AG04450 (cell line): ENCODE data around the gene ENDOG. TPM values are rescaled to one million over a fixed set of nuclear protein-coding genes. Genes with fewer than 3 reads are reported as not detected.

ENCODE experiments used
- CTCF ChIA-PET: fragments of 300-600, 350-600 bp; formaldehyde crosslinking; extraction: SDS; loops from one replicate; lab custom pipeline; 2022; ENCODE audit warnings: antibody characterized with exemption, inconsistent platforms; lab: Charles Lee
- POLR2A ChIA-PET: fragments of 350-600 bp; formaldehyde crosslinking; extraction: SDS; loops from one replicate; lab custom pipeline; 2021; ENCODE audit warnings: antibody characterized with exemption, inconsistent platforms; lab: Yijun Ruan, JAX
- DNase-seq: peaks from one replicate; pipeline ENCODE4 v3.0.0-alpha.2; 2011; ENCODE audit warnings: low read depth, low spot score
- H3K27ac ChIP-seq: one replicate; pipeline ENCODE4 v1.5.1; 2012; ENCODE audit warnings: low read depth, low read length, control low read depth
- H3K27me3 ChIP-seq: one replicate; pipeline ENCODE4 v1.6.0; 2012; ENCODE audit warnings: low read length; ENCODE audit not compliant: control insufficient read depth, insufficient read depth
- H3K4me3 ChIP-seq: 2 replicates; pipeline ENCODE4 v1.5.1; 2011; ENCODE audit warnings: mild to moderate bottlenecking, low read depth, low read length, control low read depth
- H3K9me3 ChIP-seq: 2 replicates; pipeline ENCODE4 v1.5.1; 2012; ENCODE audit warnings: low read length; ENCODE audit not compliant: control insufficient read depth, insufficient read depth
- polyA plus RNA-seq: library from polyadenylated mRNA; depleted of rRNA; stranded (reverse); fragments of >200 nt; gene quantifications from 2 replicates; pipeline ENCODE4 v1.2.3, GENCODE V29; 2011
- TF ChIP-seq, protein P1 (sequence below): IDR thresholded peaks from 2 replicates; pipeline ENCODE4 v1.5.1; 2011; ENCODE audit warnings: low read depth, low read length, control low read depth, inconsistent platforms

The ENDOG gene
- polyA plus RNA-seq, 1 experiment, result 6.3 TPM

DNA sequence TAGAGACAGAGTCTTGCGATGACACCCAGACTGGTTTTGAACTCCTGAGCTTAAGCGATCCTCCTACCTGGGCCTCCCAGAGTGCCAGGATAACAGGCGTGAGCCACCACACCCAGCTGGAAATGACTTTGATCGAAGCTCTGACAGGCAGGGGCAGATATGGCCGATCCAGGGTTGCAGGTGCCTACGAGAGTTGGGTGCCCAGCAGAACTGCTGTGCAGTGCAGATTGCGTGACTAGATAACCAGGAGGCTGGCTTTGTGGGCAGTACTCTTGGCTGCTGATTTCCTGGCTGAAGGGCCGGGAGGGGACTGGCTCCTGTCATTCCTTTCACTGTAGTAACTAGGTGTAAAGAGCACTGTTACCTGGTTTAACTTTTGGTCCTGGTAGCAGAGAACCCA lies 19.4 kb upstream of the ENDOG start:
- POLR2A ChIA-PET, result no interaction called here
- Histone ChIP-seq H3K27me3 (no peaks in the 10 kb centered on the region), H3K9me3 (no peaks in the 10 kb centered on the region), H3K4me3 (no peak overlapping the region), H3K27ac (no peak overlapping the region)
- CTCF ChIA-PET, result no interaction called here
- TF ChIP-seq, protein P1, sequence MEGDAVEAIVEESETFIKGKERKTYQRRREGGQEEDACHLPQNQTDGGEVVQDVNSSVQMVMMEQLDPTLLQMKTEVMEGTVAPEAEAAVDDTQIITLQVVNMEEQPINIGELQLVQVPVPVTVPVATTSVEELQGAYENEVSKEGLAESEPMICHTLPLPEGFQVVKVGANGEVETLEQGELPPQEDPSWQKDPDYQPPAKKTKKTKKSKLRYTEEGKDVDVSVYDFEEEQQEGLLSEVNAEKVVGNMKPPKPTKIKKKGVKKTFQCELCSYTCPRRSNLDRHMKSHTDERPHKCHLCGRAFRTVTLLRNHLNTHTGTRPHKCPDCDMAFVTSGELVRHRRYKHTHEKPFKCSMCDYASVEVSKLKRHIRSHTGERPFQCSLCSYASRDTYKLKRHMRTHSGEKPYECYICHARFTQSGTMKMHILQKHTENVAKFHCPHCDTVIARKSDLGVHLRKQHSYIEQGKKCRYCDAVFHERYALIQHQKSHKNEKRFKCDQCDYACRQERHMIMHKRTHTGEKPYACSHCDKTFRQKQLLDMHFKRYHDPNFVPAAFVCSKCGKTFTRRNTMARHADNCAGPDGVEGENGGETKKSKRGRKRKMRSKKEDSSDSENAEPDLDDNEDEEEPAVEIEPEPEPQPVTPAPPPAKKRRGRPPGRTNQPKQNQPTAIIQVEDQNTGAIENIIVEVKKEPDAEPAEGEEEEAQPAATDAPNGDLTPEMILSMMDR, result no peak
- no peak for DNase-seq

DNA sequence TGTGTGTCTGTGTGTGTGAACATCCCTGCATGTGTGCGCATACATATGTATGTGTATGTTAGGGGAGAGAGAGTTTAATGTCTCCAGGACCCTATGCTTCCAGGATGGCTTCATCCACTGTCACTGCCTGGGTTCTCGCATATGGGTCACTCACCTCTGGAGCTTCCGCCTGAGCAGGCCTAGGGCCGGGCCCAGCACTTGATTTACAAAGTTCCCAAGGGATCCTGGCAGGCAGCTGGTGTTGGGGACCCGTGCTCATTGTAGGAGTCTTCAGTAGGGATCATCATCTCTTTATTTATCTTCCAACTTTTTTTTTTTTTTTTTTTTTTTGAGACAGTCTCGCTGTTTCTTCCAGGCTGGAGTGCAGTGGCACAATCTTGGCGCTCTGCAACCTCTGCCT lies 18.2 kb upstream of the ENDOG start:
- Histone ChIP-seq H3K27ac (no peak overlapping the region), H3K27me3 (no peaks in the 10 kb centered on the region), H3K4me3 (no peak overlapping the region), H3K9me3 (no peaks in the 10 kb centered on the region)
- TF ChIP-seq, protein P1, result no peak
- ChIA-PET POLR2A (interaction anchor here (0.6 to 0.7 kb wide), 3 partner anchors 9 to 51 kb away, joined by 4 to 8 read pairs (median 4); no protein-coding TSS in a partner anchor), CTCF (interaction anchor here (1.2 kb wide), 1 partner anchor 18 kb away, joined by 5 read pairs; the partner anchor contains the start of gene ENDOG)
- DNase-seq, result no peak

DNA sequence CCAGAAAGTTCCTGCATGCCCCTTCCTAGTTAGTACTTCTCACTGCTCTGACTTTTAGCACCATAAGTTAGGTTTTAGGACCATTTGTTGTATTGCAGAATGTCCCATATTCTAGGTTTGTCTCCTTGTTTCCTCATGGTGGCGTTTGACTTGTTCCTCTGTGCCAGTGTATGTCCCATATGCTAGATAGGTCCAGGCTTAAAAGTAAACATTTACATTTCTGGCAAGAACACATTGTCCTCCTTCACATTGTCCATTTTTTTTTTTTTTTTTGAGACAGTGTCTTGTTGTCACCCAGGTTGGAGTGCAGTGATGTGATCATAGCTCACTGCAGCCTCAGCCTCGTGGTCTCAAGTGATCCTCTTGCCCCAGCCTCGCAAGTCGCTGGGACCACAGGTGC lies 15.8 kb upstream of the ENDOG start:
- ChIA-PET CTCF (interaction anchor here (1.7 kb wide), 1 partner anchor 15 kb away, joined by 5 read pairs; no protein-coding TSS in a partner anchor), POLR2A (no interaction called here)
- H3K4me3 ChIP-seq, result no peak overlapping the region
- TF ChIP-seq, protein P1, result no peak
- H3K9me3 ChIP-seq, result no peaks in the 10 kb centered on the region
- no peaks in the 10 kb centered on the region for H3K27me3 ChIP-seq
- DNase-seq, result no peak
- H3K27ac ChIP-seq, result no peak overlapping the region

DNA sequence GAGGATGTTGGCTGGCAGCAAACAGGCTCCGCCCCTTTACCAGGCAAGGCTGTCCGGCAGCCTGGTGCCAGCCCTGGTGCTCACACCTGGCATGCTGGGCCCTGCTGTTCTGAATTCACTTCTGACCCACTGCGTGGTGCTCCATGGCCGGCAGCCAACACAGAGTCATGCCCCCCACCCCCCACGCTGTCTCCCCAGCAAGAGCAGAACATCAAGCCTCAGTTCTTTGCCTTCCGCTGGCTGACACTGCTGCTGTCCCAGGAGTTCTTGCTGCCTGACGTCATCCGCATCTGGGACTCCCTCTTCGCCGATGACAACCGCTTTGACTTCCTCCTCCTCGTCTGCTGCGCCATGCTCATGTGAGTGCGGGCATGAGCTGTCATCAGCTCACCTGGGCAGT lies 12.6 kb upstream of the ENDOG start:
- ChIA-PET CTCF (interaction anchor here (7.2 kb wide), 1 partner anchor 12 kb away, joined by 52 read pairs; the partner anchor contains the start of gene ENDOG), POLR2A (no interaction called here)
- no peaks in the 10 kb centered on the region for H3K27me3 ChIP-seq
- no peak overlapping the region for H3K27ac ChIP-seq
- TF ChIP-seq, protein P1, result no peak
- H3K4me3 ChIP-seq, result no peak overlapping the region
- no peaks in the 10 kb centered on the region; the same call in 1 of the 2 replicates for H3K9me3 ChIP-seq
- no peak for DNase-seq

DNA sequence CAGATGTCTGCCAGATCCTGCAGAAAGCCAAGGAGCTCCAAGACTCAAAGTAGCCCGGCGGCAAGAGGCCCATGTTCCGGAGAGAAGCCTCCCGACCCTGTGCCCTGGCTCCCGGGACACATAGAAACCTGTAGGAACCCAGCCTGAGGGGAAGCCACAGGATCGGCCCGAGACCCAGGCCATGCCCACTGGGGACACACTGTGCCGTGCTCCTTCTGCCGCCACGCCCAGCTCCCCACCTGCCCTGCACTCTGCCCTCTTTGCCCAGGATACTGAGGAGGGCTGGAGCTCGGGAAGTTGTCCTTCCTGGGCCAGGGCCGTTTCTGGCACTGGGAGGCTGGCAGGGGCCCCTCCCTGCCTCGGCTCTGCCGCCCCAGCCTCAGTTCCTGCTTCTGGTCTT lies 10.5 kb upstream of the ENDOG start:
- POLR2A ChIA-PET, result interaction anchor here (1.2 kb wide), 2 partner anchors 10 kb away, joined by 4 to 5 read pairs; partner anchors contain the start of gene ENDOG
- no peaks in the 10 kb centered on the region for H3K27me3 ChIP-seq
- H3K27ac ChIP-seq, result no peak overlapping the region
- no peaks in the 10 kb centered on the region; the same call in 1 of the 2 replicates for H3K9me3 ChIP-seq
- TF ChIP-seq, protein P1, result no peak
- DNase-seq, result no peak
- no peak overlapping the region for H3K4me3 ChIP-seq
- CTCF ChIA-PET, result interaction anchor here (7.2 kb wide), 1 partner anchor 10 kb away, joined by 52 read pairs; the partner anchor contains the start of gene ENDOG
